ENCODE results near the gene DCC.
"Not testable (repeated sequence)": the region's sequence is repeated elsewhere in the genome, so short reads cannot be mapped to it uniquely, and the experiment has no call there.

DCC gene

GRCh38 chr18:53443336-53443735, 1103.3 kb downstream of the DCC start:
- DNase-seq: no peak

DNA sequence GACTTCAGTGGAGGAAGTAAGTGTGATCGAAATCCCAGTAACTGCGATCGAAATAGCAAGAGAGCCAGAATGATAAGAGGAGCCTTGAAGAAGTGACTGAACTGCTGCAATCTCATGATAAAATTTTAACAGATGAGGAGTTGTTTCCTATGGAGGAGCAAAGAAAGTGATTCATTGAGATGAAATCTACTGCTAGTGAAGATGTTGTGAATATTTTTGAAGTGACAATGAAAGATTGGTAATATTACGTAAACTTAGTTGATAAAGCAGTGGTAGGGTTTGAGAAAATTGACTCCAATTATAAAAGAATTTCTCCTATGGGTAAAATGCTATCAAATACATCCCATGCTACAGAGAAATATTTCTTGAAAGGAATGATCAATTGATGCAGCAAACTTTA, 1103.8 kb downstream of the DCC start:
- no peak for DNase-seq

DNA sequence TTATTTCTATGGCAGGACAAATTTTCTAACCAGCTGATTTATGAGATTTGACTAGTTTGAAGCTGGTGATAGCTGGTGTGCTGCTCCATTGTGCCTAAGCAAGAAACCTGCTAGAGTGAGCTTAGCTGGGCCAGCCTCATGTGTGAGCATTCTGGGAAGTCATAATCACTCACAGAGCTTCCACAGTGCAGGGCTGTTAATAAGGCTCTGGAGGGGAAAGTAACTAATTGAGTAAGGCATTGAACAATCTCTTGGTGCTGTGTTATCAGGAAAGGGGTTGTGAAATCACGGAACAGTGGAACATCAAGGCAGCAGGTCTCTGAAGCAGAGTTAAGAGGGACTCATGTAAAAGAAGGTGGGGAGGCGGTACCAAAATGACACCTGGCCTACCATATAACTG, 1111.9 kb downstream of the DCC start:
- DNase-seq: no peak

DNA sequence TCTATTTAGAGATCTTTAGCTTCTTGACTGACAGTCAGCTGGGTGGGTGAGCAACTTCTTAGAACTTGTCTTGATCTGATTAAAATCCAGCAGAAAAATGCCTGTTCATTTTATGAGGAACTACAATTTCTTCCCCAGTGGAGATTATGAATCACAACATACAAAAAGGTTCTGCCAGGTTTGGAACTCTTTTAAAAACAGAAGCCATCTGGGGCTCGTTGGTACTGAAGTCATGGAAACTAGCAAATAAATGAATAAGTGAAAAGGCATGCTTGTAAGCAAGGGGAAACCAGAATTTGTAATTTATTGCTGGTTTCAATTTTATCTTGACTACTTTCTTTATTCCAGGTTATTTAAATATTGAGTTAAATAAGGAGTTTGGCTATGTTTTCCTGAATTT, 1117.1 kb downstream of the DCC start:
- no peak for DNase-seq

- no peak for DNase-seq
Observed at GRCh38 chr18:53458268-53458667, 1118.3 kb downstream of the DCC start.

GRCh38 chr18:53458944-53459580, 1119.1 kb downstream of the DCC start:
- DNase-seq: no peak

DNA sequence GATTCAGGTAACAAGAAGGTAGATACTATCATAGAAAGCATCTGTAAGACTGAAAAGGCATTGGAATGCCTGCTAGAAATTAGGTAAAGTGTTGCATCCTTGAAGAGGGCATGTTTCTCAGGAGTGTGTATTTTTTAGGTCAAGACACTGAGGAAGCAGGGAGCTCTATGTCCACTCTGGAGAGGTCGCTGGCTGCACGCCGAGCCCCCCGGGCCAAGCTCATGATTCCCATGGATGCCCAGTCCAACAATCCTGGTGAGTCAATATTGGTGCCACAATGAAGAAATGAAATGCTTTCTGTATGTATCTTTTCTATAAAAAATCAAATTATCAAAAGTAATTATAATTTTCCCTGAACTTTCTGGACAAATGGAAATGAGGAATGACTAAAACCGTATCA, 1127.8 kb downstream of the DCC start:
- no peak for DNase-seq

DNA sequence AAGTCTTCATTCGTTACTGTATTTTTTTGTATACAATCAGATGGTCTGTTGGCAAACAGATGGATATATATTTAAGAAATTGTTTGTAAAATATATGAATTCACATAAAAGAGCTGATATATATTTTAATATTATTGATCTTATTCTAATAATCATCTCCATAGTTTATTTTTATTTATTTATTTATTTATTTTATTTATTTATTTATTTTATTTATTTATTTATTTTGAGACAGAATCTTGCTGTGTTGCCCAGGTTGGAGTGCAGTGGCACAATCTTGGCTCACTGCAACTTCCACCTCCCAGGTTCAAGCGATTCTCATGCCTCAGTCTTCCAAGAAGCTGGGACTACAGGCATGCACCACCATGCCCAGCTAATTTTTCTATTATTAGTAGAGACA, 1128.2 kb downstream of the DCC start:
- DNase-seq: not testable (repeated sequence)

DNA sequence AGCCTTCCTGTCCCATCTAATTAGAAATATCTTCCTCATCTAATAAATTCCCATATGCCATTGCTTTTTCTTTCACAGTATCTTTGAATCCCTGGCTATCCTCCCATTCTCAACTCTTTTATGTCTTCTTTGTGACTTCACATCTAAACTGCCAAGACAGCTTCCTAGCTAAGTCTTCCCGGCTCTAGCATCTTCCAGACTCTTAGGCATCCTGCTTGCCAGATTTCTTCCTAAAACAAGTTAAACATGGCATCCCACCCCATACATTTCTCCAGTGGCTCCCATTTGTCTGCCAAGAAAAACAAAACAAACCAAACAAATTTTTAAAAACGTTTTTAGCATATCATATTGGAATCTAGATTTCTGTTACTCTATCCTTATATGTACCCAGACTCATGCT, 1132.5 kb downstream of the DCC start:
- DNase-seq: no peak

DNA sequence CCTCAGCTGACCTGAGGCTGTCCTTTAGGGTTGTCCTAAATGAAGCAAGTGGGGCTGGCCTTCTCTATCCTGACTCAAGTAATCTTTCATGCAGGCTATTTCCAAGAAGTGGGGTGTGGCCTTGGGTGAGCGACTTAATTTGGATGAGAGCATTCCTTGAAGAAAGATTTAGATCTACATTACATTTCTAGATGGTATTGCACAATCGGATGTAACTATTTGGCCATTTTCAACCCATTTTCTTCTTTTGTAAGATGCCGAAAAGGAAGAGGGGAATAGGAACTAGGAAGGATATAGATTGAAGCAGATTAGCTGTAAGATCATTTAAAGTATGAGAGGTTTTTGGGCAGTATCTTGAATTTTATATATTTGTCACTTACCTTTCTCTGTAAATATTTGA, 1138.2 kb downstream of the DCC start:
- no peak for DNase-seq

GRCh38 chr18:53486296-53486695, 1146.3 kb downstream of the DCC start:
- DNase-seq: no peak

GRCh38 chr18:53489266-53489665, 1149.3 kb downstream of the DCC start:
- DNase-seq: no peak

DNA sequence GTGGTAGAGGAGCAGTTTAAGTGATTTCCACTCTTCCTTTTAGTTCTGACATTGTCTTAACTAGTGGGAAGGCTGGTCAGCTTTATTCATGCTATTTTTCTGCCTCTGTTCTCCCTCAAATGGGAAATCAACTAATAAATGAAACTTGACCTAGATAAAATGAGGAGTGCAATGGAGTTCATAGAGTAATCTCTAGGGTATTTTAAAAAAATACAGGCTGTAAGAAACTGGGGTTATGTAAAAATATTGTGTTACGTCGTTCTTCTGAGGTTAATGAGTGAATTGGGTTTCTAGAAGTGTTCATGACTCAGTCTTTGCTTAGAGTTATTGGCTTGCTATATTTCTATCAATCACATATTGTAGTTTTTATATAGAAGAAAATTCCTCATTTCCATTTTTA, 1150.0 kb downstream of the DCC start:
- DNase-seq: no peak

GRCh38 chr18:53496028-53496427, 1156.0 kb downstream of the DCC start:
- no peak for DNase-seq

DNA sequence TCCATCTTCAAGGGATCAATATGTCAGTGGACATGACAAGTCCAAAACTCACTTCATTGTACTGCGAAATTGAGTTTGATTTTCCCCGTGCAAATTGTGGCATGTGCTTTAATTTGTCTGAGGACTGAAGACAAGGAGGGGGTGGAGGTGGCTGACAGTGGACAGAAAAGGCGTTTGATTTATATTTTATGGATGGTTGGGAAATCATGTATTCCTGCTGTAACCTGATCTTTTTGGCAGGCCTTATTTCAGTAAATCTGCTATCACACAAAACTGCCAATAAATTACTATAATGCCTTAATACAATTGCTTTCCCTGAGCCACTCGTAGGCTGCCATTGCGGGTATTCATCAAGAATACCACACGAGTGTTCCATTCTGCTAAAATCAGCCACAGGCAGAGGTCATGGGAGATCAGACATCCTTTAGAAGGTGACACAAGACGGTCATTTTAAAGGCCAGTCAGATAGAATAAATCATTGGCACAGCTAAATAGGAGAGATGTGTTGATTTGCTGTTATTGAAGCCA, 1164.0 kb downstream of the DCC start:
- no peak for DNase-seq

DNA sequence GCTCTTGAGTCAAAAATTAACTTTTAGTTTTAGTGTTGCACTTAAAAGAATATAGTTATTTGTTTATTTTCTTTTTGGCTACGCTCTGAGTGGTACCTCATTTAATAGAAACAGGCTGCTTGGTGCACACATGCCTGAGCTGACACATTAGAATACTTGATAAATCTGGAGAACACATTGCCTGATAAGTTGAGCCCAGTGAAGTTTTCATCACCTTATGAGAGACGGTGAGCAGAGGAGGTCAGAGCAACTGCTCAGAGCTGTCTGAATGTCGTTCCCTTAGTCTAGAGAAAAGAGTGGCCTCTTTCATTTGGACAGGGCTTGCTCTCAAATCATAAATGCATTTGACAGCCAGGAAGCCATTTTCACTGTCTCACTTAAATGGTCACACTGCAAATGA, 1168.5 kb downstream of the DCC start:
- no peak for DNase-seq

- no peak for DNase-seq
Observed at GRCh38 chr18:53509886-53510285, 1169.9 kb downstream of the DCC start.

GRCh38 chr18:53511725-53512124, 1171.7 kb downstream of the DCC start:
- not testable (repeated sequence) for DNase-seq

- no peak for DNase-seq
Observed at GRCh38 chr18:53521068-53521467, 1181.1 kb downstream of the DCC start.

- DNase-seq: no peak
Observed at GRCh38 chr18:53526101-53526870, 1186.3 kb downstream of the DCC start.

GRCh38 chr18:53527365-53527764, 1187.4 kb downstream of the DCC start:
- DNase-seq: no peak

DNA sequence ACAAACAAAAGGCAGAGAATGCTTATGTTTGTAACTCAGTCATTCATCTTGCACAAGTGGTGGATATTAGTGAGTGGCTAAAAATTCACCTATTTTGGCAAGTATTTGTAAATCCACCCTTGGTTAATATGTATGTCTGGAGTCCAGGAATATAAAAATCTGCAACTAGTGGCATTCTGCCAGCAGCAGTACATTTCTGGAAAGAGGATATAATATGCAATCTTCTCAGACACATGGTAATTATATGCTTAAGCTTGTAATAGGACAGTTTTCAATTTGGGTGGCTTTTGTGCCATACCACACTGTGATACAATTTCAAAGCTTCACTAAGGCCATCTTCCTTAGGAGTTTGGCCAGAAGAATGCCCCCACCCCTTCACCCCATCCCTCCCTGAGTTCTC, 1191.2 kb downstream of the DCC start:
- no peak for DNase-seq

GRCh38 chr18:53531896-53532295, 1191.9 kb downstream of the DCC start:
- no peak for DNase-seq

GRCh38 chr18:53534203-53534602, 1194.2 kb downstream of the DCC start:
- no peak for DNase-seq

DNA sequence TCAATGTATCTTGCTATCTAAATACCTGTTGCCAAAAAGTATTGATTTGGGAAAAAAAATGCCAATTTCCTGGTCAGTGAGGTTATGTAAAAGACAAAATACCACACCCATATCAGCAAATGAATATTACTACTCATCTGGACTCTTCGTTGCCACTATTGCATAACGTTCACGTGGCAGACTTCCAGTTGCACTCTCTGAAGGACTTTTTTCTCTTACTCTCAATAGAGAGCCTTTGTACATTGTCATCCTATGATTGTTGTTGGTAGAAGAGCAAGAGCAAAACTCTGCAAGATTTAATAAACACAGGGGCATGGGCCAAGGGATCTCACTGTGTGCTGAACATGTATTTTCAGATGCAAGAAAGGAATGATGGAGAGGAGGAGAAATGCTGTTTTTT, 1194.7 kb downstream of the DCC start:
- no peak for DNase-seq

Measured in stimulated activated CD4-positive, alpha-beta T cell treated with anti-CD3 and anti-CD28 coated beads, Interleukin-1b, Interleukin-23, amount 100 ng/mL, for 48 hours (primary cell).